M059J (cell line): ENCODE measurements around the gene LCE3C. TPM values are rescaled to one million over a fixed set of nuclear protein-coding genes. Genes with fewer than 3 reads are reported as not detected.
A peak's percentile ranks its signal among the peaks of the same experiment; 100 is the strongest.
"Not testable (repeated sequence)": the region's sequence is repeated elsewhere in the genome, so short reads cannot be mapped to it uniquely, and the experiment has no call there.

ENCODE experiments used
- DNase-seq: peaks from one replicate; pipeline ENCODE4 v3.0.0-alpha.2; 2012; ENCODE audit warnings: low read depth
- total RNA-seq: library from RNA; depleted of rRNA; stranded (reverse); fragments of >200 nt; shearing (Covaris generic); gene quantifications from 2 replicates; pipeline ENCODE4 v1.2.3, GENCODE V29; 2014; rRNA removed

The LCE3C gene, protein sequence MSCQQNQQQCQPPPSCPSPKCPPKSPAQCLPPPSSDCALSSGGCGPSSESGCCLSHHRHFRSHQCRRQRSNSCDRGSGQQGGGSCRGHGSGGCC
- not detected in 2 replicates for total RNA-seq

DNA sequence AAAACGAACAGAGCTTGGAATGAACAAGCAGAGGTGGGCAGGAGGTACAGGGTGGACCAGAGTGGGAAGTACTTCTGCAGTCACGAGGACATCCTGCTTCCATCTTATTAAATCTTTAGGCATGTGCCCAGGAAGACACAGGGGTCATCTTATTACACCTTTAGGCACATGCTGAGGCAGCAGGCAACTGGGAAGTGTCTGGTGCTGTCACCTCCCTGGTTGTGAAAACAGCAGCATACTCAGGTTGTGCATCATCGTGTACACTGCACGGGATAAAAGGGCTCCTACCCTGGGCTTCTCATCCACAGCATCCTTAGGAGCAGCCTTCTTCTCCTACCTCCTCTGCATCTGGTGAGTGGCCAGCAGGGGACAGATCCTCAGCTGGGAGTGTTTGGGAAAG is at the start of gene LCE3C:
Gene LCE3C, plus strand, starts transcription at position 301 of the 400 bp plus-strand sequence. CDS start 498 bp downstream, outside the sequence.
- no peak for DNase-seq

- no peak for DNase-seq
These were observed 34.9 kb upstream of the LCE3C start for GRCh38 chr1:152565115-152565514.

DNA sequence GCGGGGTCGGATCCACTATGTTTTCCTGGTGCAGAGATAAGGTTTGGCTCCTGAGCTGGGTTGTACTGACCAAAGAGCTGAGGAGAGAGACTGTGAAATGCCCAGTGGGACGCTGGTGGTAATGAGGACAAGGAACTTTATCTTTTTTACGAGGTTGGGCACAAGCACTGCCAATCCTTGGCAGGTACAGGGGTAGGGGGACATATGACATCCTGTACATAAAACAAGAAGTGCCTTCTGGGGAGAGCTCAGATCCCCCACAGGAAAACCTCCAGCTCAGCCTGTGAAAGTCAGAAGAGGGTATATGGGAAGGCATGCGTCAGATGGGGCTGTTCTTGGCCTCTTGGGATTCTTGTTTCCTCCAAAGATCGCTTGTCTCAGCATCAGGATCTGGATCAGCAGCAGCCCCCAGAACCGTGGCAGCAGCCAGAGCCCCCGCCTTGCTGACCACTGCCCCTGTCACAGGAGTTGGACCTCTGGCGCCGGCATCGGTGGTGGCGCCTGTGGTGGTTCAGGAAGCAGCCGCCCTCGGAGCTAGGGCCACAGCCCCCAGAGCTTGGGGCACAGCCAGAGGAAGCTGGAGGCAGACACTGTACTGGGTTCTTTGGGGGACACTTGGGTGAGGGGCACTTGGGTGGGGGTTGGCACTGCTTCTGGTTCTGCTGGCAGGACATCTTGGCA is 34.4 kb upstream of the LCE3C start:
- no peak for DNase-seq

- no peak for DNase-seq
These were observed 33.4 kb upstream of the LCE3C start, which contains the start of gene LCE3E for GRCh38 chr1:152566681-152567080. TSS of gene LCE3E (minus strand) at chr1:152566780. CDS start at chr1:152566208, 572 bp downstream.

DNA sequence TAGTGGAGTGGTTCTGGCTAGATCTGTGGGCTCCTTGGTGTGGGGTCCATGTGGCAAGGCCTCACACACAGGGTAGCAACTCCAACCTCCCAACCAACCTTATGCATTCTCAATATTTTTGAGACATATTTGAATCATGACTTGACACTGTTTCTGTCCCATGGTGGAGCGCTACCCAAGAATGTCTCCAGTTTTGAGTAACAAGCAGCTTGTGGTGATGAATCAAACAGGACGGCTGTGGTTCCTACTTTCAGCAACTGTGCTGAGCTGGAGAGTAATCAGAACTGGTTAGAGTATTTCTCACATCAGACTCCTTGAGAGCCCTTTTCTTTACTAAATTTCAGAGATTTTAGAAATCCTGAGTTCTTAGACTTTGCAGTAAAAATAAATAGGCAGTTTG is 22.9 kb upstream of the LCE3C start:
- no peak for DNase-seq

DNA sequence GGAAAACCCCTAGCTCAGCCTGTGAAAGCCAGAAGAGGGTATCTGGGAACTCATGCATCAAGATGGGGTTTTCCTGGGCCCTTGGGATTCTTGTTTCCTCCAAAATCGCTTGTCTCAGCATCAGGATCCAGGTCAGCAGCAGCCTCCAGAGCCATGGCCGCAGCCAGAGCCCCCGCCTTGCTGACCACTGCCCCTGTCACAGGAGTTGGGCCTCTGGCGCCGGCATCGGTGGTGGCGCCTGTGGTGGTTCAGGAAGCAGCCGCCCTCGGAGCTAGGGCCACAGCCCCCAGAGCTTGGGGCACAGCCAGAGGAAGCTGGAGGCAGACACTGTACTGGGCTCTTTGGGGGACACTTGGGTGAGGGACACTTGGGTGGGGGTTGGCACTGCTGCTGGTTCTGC is 20.5 kb upstream of the LCE3C start:
- DNase-seq, result not testable (repeated sequence)

- no peak for DNase-seq
These were observed 19.6 kb upstream of the LCE3C start, which contains the start of gene LCE3D for GRCh38 chr1:152580433-152580832. TSS of gene LCE3D (minus strand) at chr1:152580516. CDS start at chr1:152579936, 580 bp downstream.

- DNase-seq, result no peak
These were observed 17.4 kb upstream of the LCE3C start for GRCh38 chr1:152582647-152583046.

DNA sequence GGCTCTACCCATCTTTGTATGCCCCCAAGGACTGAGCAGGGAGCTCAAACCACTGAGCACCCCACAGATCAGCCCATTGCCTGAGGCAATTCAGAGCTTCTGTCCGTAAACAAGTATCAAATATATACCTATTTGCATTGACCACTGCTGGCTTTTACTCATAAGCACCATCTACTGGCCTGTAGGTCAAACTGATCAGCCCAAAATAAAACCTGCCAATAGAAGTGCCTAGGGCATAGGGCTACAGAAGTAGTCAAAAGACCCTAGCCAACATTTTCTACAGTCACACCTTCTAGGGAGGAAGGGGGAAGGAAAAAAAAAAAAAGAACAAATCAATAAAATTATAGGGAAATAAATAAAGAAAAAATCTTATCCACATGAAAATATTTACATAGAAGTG is 14.4 kb upstream of the LCE3C start:
- no peak for DNase-seq

DNA sequence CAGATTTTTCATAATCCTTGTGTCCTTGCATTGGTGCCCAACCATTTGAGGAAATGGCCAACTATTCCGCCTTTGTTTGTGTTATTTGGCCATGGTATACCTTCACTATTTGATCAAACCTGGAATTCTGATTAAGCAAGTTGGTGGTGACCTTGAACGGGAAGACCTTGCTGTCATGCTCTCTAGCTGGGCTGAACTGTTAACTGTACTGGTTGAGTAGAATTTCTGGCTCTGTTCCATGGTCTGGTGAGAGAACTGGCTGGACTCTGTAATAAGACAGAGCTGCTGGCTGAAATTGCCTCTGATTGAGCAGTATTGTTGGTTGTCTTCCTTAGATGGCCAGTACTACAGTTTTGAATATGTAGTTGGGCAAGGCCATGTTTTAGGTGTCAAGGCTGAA is 3.0 kb upstream of the LCE3C start:
- no peak for DNase-seq

DNA sequence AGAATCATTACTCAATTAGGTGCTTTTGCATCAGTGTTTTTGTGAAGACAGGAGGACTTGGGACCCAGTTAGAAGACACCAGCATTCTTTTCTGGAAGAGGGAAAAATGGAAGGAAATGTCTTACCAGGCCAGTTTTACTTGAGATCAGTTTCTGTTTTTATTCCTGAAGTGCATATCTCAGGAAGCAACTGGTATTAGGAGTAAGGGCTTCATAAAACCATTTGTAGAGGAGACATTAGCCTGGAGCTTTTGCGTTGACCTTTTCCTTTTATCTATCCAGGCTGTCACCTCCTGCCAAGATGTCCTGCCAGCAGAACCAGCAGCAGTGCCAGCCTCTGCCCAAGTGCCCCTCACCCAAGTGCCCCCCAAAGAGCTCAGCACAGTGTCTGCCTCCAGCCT is 13.5 kb downstream of the LCE3C start, which contains the start of gene LCE3B:
Gene LCE3B, plus strand, starts transcription at position 301 of the 400 bp plus-strand sequence. Its CDS starts 0 bp downstream, at position 301.
- no peak for DNase-seq

- no peak for DNase-seq
These were observed 22.0 kb downstream of the LCE3C start for GRCh38 chr1:152621993-152622392.

- peak; percentile 27 for DNase-seq
These were observed 22.8 kb downstream of the LCE3C start, which contains the start of gene LCE3A for GRCh38 chr1:152622803-152623202. TSS of gene LCE3A (minus strand) at chr1:152623103. CDS start at chr1:152623103, 0 bp downstream.

GRCh38 chr1:152623203-152623844 is 23.3 kb downstream of the LCE3C start:
- DNase-seq, result no peak

DNA sequence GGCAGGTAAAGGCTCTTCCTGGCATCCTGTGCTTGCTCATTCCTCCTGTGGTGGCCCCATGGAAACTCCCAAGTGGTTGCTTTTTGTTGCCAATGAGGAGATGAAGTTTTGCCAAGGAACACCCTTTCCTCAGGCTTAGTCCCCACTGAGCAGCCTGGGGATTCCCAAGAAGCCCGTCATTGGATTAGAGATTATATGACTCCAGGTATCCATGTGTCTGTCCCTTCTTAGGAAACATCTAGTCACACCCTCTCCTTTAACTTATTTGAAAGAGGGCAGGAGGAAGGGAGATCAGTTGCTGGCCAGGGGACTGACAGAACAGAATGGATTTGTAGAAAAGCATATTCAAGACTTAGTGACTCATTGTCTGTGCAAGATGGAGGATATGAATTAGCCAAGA is 26.7 kb downstream of the LCE3C start:
- DNase-seq, result no peak

- no peak for DNase-seq
These were observed 30.6 kb downstream of the LCE3C start for GRCh38 chr1:152630596-152630995.

DNA sequence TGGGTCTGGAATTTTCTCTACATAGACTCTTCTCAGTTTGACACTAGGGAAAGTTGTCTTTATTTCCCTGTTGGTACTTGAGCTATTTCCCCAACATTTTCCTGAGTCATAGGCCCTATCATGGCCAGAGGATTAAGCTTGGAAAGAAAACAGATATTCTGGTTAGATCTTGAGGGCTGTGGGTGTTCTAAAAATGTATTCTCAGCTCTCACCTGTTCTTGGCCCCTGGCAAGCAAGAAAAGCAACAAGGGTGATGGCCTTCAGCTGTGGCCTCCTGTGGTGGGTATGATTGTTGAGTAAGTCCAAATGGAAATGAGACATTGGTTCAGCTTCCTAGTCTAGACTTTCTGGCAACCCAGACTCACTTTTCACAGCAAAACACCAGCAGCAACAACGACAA is 40.3 kb downstream of the LCE3C start:
- no peak for DNase-seq

- no peak for DNase-seq
These were observed 43.9 kb downstream of the LCE3C start for GRCh38 chr1:152643945-152644344.

- no peak for DNase-seq
These were observed 45.1 kb downstream of the LCE3C start for GRCh38 chr1:152645146-152645545.

GRCh38 chr1:152646656-152647055 is 46.6 kb downstream of the LCE3C start:
- no peak for DNase-seq
